NCI-H226 (cell line): ENCODE measurements around the gene PDZRN3.

ENCODE experiments used
- DNase-seq: peaks from one replicate; pipeline ENCODE4 v3.0.0-alpha.2; 2015

PDZRN3 gene

GRCh38 chr3:73552700-73553099 is 72.0 kb downstream of the PDZRN3 start:
- DNase-seq, result no peak

- no peak for DNase-seq
These were observed 74.7 kb downstream of the PDZRN3 start for GRCh38 chr3:73550032-73550431.

GRCh38 chr3:73549051-73549600 is 75.6 kb downstream of the PDZRN3 start:
- no peak for DNase-seq

- DNase-seq, result no peak
These were observed 76.3 kb downstream of the PDZRN3 start for GRCh38 chr3:73548436-73548835.

- no peak for DNase-seq
These were observed 77.1 kb downstream of the PDZRN3 start for GRCh38 chr3:73547427-73548248.

- DNase-seq, result peak; percentile 3
These were observed 77.8 kb downstream of the PDZRN3 start for GRCh38 chr3:73546961-73547360.

GRCh38 chr3:73543412-73543811 is 81.3 kb downstream of the PDZRN3 start:
- DNase-seq, result no peak

- no peak for DNase-seq
These were observed 82.6 kb downstream of the PDZRN3 start for GRCh38 chr3:73542136-73542535.

GRCh38 chr3:73540969-73541740 is 83.6 kb downstream of the PDZRN3 start:
- no peak for DNase-seq

- no peak for DNase-seq
These were observed 86.3 kb downstream of the PDZRN3 start for GRCh38 chr3:73538486-73538885.

GRCh38 chr3:73536952-73537351 is 87.8 kb downstream of the PDZRN3 start:
- DNase-seq, result no peak

- DNase-seq, result no peak
These were observed 88.3 kb downstream of the PDZRN3 start for GRCh38 chr3:73536336-73536895.

- DNase-seq, result no peak
These were observed 88.8 kb downstream of the PDZRN3 start for GRCh38 chr3:73535931-73536330.

- DNase-seq, result no peak
These were observed 89.6 kb downstream of the PDZRN3 start for GRCh38 chr3:73535137-73535536.

GRCh38 chr3:73530022-73530396 is 94.7 kb downstream of the PDZRN3 start:
- DNase-seq, result no peak

GRCh38 chr3:73529308-73530021 is 95.3 kb downstream of the PDZRN3 start:
- DNase-seq, result no peak

- DNase-seq, result no peak
These were observed 99.2 kb downstream of the PDZRN3 start for GRCh38 chr3:73525591-73525990.

- DNase-seq, result no peak
These were observed 101.1 kb downstream of the PDZRN3 start for GRCh38 chr3:73523661-73524060.

GRCh38 chr3:73521734-73522336 is 102.9 kb downstream of the PDZRN3 start:
- DNase-seq, result no peak

- DNase-seq, result no peak
These were observed 103.7 kb downstream of the PDZRN3 start for GRCh38 chr3:73520931-73521461.

GRCh38 chr3:73516631-73517030 is 108.1 kb downstream of the PDZRN3 start:
- no peak for DNase-seq

GRCh38 chr3:73513260-73513659 is 111.5 kb downstream of the PDZRN3 start:
- DNase-seq, result no peak
